ENCODE data around the gene RAB30. TPM values are rescaled to one million over a fixed set of nuclear protein-coding genes. Genes with fewer than 3 reads are reported as not detected.
A peak's percentile ranks its signal among the peaks of the same experiment; 100 is the strongest.

The RAB30 gene
- total RNA-seq, 1 donor = 12.5 TPM

- H3K4me3 ChIP-seq (ENCODE audit: low read depth, low read length) = no peak overlapping the region
- peak; percentile 44 for DNase-seq (ENCODE audit: low read depth)
- TF ChIP-seq CTCF (IDR thresholded peaks at IDR 0.05; ENCODE audit: insufficient read depth, low read depth, low read length) = no peak
These were observed 63.7 kb downstream of the RAB30 start for GRCh38 chr11:83007909-83008580.

DNA sequence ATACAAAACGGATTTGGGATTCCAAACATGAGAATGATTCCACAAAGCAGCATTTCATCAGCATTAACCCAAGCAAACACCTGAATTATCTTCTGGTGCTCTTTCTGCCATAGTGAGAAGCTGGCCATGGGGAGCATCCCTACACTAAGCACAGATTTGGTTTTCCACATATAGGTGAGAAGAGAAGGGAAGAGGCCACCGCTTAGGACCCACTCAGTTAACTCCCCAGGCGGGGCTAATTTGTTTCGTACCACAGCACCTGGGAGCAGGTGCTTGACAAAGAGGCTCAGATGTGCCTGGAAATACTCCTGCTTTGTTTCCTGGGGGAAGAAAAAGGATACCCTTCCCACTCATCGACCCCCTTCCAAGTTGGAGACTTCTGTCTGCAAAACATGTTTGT lies 64.2 kb downstream of the RAB30 start:
- DNase-seq (ENCODE audit: low read depth) = no peak
- no peak overlapping the region for H3K4me3 ChIP-seq (ENCODE audit: low read depth, low read length)
- no peak for TF ChIP-seq CTCF (IDR thresholded peaks at IDR 0.05; ENCODE audit: insufficient read depth, low read depth, low read length)

GRCh38 chr11:83006877-83007330 lies 64.8 kb downstream of the RAB30 start:
- no peak overlapping the region for H3K4me3 ChIP-seq (ENCODE audit: low read depth, low read length)
- DNase-seq (ENCODE audit: low read depth) = no peak
- TF ChIP-seq CTCF (IDR thresholded peaks at IDR 0.05; ENCODE audit: insufficient read depth, low read depth, low read length) = no peak

DNA sequence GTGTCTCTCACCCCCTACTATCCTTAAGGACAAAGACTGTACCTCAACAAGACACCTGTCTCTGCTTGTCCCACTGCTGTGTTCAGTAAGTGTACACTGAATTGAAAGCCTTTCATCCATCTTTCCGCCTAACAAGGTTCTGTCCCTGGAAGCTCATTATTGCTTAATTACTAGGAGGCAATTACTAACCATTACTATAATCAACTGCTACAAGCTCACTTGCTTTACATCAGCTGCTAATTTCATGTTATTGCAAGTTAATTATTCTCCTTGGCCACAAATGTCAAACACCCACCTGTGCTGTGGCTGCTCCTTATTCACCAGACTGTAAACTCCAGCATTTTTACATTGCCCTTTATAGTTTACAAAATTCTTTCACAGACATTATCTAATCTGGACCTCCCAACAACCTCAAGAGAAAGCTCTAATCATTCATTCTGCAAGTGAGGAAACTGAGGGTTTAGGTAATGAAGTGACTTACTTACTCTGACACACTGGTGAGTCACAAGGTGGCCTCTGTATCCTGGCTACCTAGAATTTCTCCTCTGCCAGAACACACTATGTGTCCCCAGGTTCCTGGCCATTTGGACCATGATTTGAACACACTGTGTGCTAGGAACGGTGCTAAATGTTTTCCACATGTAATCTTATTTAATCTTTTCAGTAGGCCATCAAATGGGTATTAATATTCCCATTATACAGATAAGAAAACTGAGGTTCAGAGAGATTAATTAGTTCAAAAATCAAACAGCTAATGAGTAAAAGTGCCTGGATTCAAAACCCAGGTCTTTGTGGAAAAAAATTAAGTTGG lies 66.7 kb downstream of the RAB30 start:
- no peak for TF ChIP-seq CTCF (IDR thresholded peaks at IDR 0.05; ENCODE audit: insufficient read depth, low read depth, low read length)
- no peak overlapping the region for H3K4me3 ChIP-seq (ENCODE audit: low read depth, low read length)
- DNase-seq (ENCODE audit: low read depth) = no peak

DNA sequence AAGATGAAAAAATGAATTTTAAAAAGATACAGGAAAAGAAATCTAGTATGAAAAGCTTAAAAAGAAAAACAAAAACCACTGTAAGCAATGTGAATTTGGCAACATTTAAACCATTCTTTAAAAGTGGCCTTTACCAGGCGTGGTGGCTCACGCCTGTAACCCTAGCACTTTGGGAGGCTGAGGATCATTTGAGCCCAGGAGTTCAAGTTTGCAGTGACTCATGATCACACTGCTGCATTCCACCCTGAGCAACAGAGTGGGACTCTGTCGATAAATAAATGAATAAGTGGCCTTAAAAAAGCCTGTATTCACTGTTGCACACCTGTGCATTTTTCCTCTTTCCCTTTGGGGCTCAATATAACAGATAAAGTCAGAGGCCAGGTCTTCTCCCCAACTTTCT lies 69.2 kb downstream of the RAB30 start:
- TF ChIP-seq CTCF (IDR thresholded peaks at IDR 0.05; ENCODE audit: insufficient read depth, low read depth, low read length) = no peak
- no peak for DNase-seq (ENCODE audit: low read depth)
- H3K4me3 ChIP-seq (ENCODE audit: low read depth, low read length) = no peak overlapping the region

- no peak for TF ChIP-seq CTCF (IDR thresholded peaks at IDR 0.05; ENCODE audit: insufficient read depth, low read depth, low read length)
- H3K4me3 ChIP-seq (ENCODE audit: low read depth, low read length) = no peak overlapping the region
- no peak for DNase-seq (ENCODE audit: low read depth)
These were observed 69.6 kb downstream of the RAB30 start for GRCh38 chr11:83002053-83002452.
